GM21515 (cell line): ENCODE data around the gene CSNK1A1L.
"Not testable (repeated sequence)": the region's sequence is repeated elsewhere in the genome, so short reads cannot be mapped to it uniquely, and the experiment has no call there.

Source experiments
- ATAC-seq: cut with Tn5 transposase; IDR thresholded peaks from one replicate; pipeline ENCODE4 v1.9.1; 2021; ENCODE audit not compliant: unreplicated experiment

Gene CSNK1A1L

GRCh38 chr13:37059848-37060192, 45.6 kb downstream of the CSNK1A1L start:
- ATAC-seq: peak; percentile 26

GRCh38 chr13:37058910-37059847, 46.3 kb downstream of the CSNK1A1L start, which contains the start of gene SUPT20H:
Gene SUPT20H, minus strand, starts transcription at chr13:37059688. Its CDS starts 8,198 bp downstream, at chr13:37051490.
- ATAC-seq: peak; percentile 97

GRCh38 chr13:37056228-37056627, 49.2 kb downstream of the CSNK1A1L start:
- not testable (repeated sequence) for ATAC-seq
